ENCODE results near the gene BMS1.
"Not testable (repeated sequence)": the region's sequence is repeated elsewhere in the genome, so short reads cannot be mapped to it uniquely, and the experiment has no call there.

BMS1 gene

GRCh38 chr10:42782446-42783180 is at the start of gene BMS1:
Gene BMS1, plus strand, starts transcription at chr10:42782795. Its CDS starts 1,600 bp downstream, at chr10:42784395.
- no peaks in the 10 kb centered on the region for H3K36me3 Mint-ChIP-seq
- H3K27ac Mint-ChIP-seq: peak within 1 kb of the TSS; percentile 98
- H3K27me3 Mint-ChIP-seq: no peaks in the 10 kb centered on the region
- no peaks in the 10 kb centered on the region for H3K9me3 Mint-ChIP-seq (ENCODE audit: low read depth)
- H3K4me1 Mint-ChIP-seq (ENCODE audit: low read depth): peaks cover 38% of the 10 kb centered on the region
- H3K4me3 Mint-ChIP-seq: peak within 1 kb of the TSS; percentile 99

GRCh38 chr10:42734536-42734935 is 48.1 kb upstream of the BMS1 start:
- Mint-ChIP-seq H3K27ac (no peak overlapping the region), H3K4me1 (ENCODE audit: low read depth) (peaks cover 2% of the 10 kb centered on the region), H3K9me3 (ENCODE audit: low read depth) (no peaks in the 10 kb centered on the region), H3K36me3 (no peaks in the 10 kb centered on the region), H3K4me3 (no peak overlapping the region), H3K27me3 (peaks cover 16% of the 10 kb centered on the region)

- Mint-ChIP-seq H3K27ac (no peak overlapping the region), H3K4me3 (no peak overlapping the region), H3K27me3 (peaks cover 10% of the 10 kb centered on the region), H3K36me3 (peaks cover 6% of the 10 kb centered on the region), H3K9me3 (ENCODE audit: low read depth) (peaks cover 9% of the 10 kb centered on the region), H3K4me1 (ENCODE audit: low read depth) (peaks cover 2% of the 10 kb centered on the region)
These were observed 43.9 kb upstream of the BMS1 start for GRCh38 chr10:42738679-42739078.

GRCh38 chr10:42741536-42741935 is 41.1 kb upstream of the BMS1 start:
- not testable (repeated sequence) for H3K4me1 Mint-ChIP-seq (ENCODE audit: low read depth); H3K4me3 Mint-ChIP-seq; H3K36me3 Mint-ChIP-seq; H3K27ac Mint-ChIP-seq; H3K9me3 Mint-ChIP-seq (ENCODE audit: low read depth)
- H3K27me3 Mint-ChIP-seq: peaks cover 10% of the 10 kb centered on the region

- Mint-ChIP-seq H3K4me1 (ENCODE audit: low read depth) (no peaks in the 10 kb centered on the region), H3K27ac (no peak overlapping the region), H3K9me3 (ENCODE audit: low read depth) (peaks cover 9% of the 10 kb centered on the region), H3K4me3 (no peak overlapping the region), H3K27me3 (peaks cover 11% of the 10 kb centered on the region), H3K36me3 (peaks cover 6% of the 10 kb centered on the region)
These were observed 38.9 kb upstream of the BMS1 start for GRCh38 chr10:42743697-42744096.

- Mint-ChIP-seq H3K27me3 (peaks cover 14% of the 10 kb centered on the region), H3K4me3 (no peak overlapping the region), H3K9me3 (ENCODE audit: low read depth) (peaks cover 9% of the 10 kb centered on the region), H3K27ac (no peak overlapping the region), H3K4me1 (ENCODE audit: low read depth) (no peaks in the 10 kb centered on the region), H3K36me3 (peaks cover 6% of the 10 kb centered on the region)
These were observed 38.4 kb upstream of the BMS1 start for GRCh38 chr10:42744134-42744701.

- Mint-ChIP-seq H3K4me1 (ENCODE audit: low read depth) (peaks cover 7% of the 10 kb centered on the region), H3K27ac (no peak overlapping the region), H3K4me3 (peak overlapping the region; percentile 81), H3K27me3 (peaks cover 34% of the 10 kb centered on the region), H3K36me3 (no peaks in the 10 kb centered on the region), H3K9me3 (ENCODE audit: low read depth) (no peaks in the 10 kb centered on the region)
These were observed 29.5 kb upstream of the BMS1 start for GRCh38 chr10:42753126-42753506.

GRCh38 chr10:42753507-42754154 is 29.0 kb upstream of the BMS1 start:
- H3K4me3 Mint-ChIP-seq: peak overlapping the region; percentile 81
- no peak overlapping the region for H3K27ac Mint-ChIP-seq
- H3K27me3 Mint-ChIP-seq: peaks cover 32% of the 10 kb centered on the region
- H3K36me3 Mint-ChIP-seq: no peaks in the 10 kb centered on the region
- H3K9me3 Mint-ChIP-seq (ENCODE audit: low read depth): no peaks in the 10 kb centered on the region
- H3K4me1 Mint-ChIP-seq (ENCODE audit: low read depth): peaks cover 7% of the 10 kb centered on the region

GRCh38 chr10:42754155-42755027 is 28.2 kb upstream of the BMS1 start:
- H3K27me3 Mint-ChIP-seq: peaks cover 30% of the 10 kb centered on the region
- peak overlapping the region; percentile 81 for H3K4me3 Mint-ChIP-seq
- H3K9me3 Mint-ChIP-seq (ENCODE audit: low read depth): no peaks in the 10 kb centered on the region
- H3K27ac Mint-ChIP-seq: no peak overlapping the region
- no peaks in the 10 kb centered on the region for H3K36me3 Mint-ChIP-seq
- H3K4me1 Mint-ChIP-seq (ENCODE audit: low read depth): peaks cover 7% of the 10 kb centered on the region

GRCh38 chr10:42755028-42755451 is 27.6 kb upstream of the BMS1 start:
- Mint-ChIP-seq H3K4me1 (ENCODE audit: low read depth) (peaks cover 7% of the 10 kb centered on the region), H3K9me3 (ENCODE audit: low read depth) (no peaks in the 10 kb centered on the region), H3K27me3 (peaks cover 27% of the 10 kb centered on the region), H3K4me3 (no peak overlapping the region), H3K36me3 (no peaks in the 10 kb centered on the region), H3K27ac (no peak overlapping the region)

GRCh38 chr10:42755556-42756093 is 27.0 kb upstream of the BMS1 start:
- peaks cover 7% of the 10 kb centered on the region for H3K4me1 Mint-ChIP-seq (ENCODE audit: low read depth)
- no peaks in the 10 kb centered on the region for H3K9me3 Mint-ChIP-seq (ENCODE audit: low read depth)
- H3K27me3 Mint-ChIP-seq: peaks cover 32% of the 10 kb centered on the region
- H3K27ac Mint-ChIP-seq: no peak overlapping the region
- no peaks in the 10 kb centered on the region for H3K36me3 Mint-ChIP-seq
- peak overlapping the region; percentile 71 for H3K4me3 Mint-ChIP-seq

GRCh38 chr10:42767906-42768305 is 14.7 kb upstream of the BMS1 start:
- H3K4me3 Mint-ChIP-seq: no peak overlapping the region
- H3K4me1 Mint-ChIP-seq (ENCODE audit: low read depth): no peaks in the 10 kb centered on the region
- H3K27me3 Mint-ChIP-seq: peaks cover 23% of the 10 kb centered on the region
- no peak overlapping the region for H3K27ac Mint-ChIP-seq
- H3K36me3 Mint-ChIP-seq: peaks cover 2% of the 10 kb centered on the region
- no peaks in the 10 kb centered on the region for H3K9me3 Mint-ChIP-seq (ENCODE audit: low read depth)

- Mint-ChIP-seq H3K27ac (no peak overlapping the region), H3K4me1 (ENCODE audit: low read depth) (no peaks in the 10 kb centered on the region), H3K36me3 (peaks cover 2% of the 10 kb centered on the region), H3K4me3 (no peak overlapping the region), H3K9me3 (ENCODE audit: low read depth) (no peaks in the 10 kb centered on the region), H3K27me3 (peaks cover 19% of the 10 kb centered on the region)
These were observed 13.9 kb upstream of the BMS1 start for GRCh38 chr10:42768581-42769152.

- peaks cover 2% of the 10 kb centered on the region for H3K36me3 Mint-ChIP-seq
- peak overlapping the region; percentile 4 for H3K27ac Mint-ChIP-seq
- no peaks in the 10 kb centered on the region for H3K4me1 Mint-ChIP-seq (ENCODE audit: low read depth)
- H3K27me3 Mint-ChIP-seq: peaks cover 16% of the 10 kb centered on the region
- no peaks in the 10 kb centered on the region for H3K9me3 Mint-ChIP-seq (ENCODE audit: low read depth)
- no peak overlapping the region for H3K4me3 Mint-ChIP-seq
These were observed 13.4 kb upstream of the BMS1 start for GRCh38 chr10:42769173-42769572.

Data from activated naive CD8-positive, alpha-beta T cell (primary cell).